Right cardiac atrium (tissue), 5 donors: ENCODE data around the gene DDN. TPM values are rescaled to one million over a fixed set of nuclear protein-coding genes. Genes with fewer than 3 reads are reported as not detected.
A peak's percentile ranks its signal among the peaks of the same experiment; 100 is the strongest.

Experiments
- ATAC-seq, 2 donors: fragments of 200-7000 bp; cut with Tn5 transposase; one replicate each; pipeline versions ENCODE4 v1.8.0 to v1.9.1; 2020; ENCODE audit warnings: moderate library complexity in 2 of 2, mild to moderate bottlenecking in 1 of 2
- DNase-seq, 3 donors: peaks; one replicate each; pipeline ENCODE4 v3.0.0-alpha.2; 2020
- H3K27ac ChIP-seq: one replicate; pipeline ENCODE4 v1.5.1; 2013; ENCODE audit warnings: mild to moderate bottlenecking, low read length, control low read depth, moderate library complexity
- H3K27me3 ChIP-seq: one replicate; pipeline ENCODE4 v1.6.1; 2013; ENCODE audit not compliant: control insufficient read depth, insufficient read depth
- H3K4me1 ChIP-seq: one replicate; pipeline ENCODE4 v1.6.1; 2013; ENCODE audit warnings: low read length; ENCODE audit not compliant: control insufficient read depth, insufficient read depth
- H3K4me3 ChIP-seq: one replicate; pipeline ENCODE4 v1.5.1; 2013; ENCODE audit warnings: low read length, control low read depth
- H3K9me3 ChIP-seq: one replicate; pipeline ENCODE4 v1.6.1; 2013; ENCODE audit warnings: low read length; ENCODE audit not compliant: control insufficient read depth
- WGBS: extraction: QIAGEN DNeasy Blood & Tissue Kit; methylation state at CpG from one replicate; pipeline ENCODE4 v1.1.7; 2013; 5-methylcytosine and 5-hydroxymethylcytosine counted together
- intact Hi-C, 4 donors: fragments of 100-400 bp; cut with DNase I; formaldehyde crosslinking; loops; one replicate each; pipeline versions ENCODE4 v1.11.0 to v1.14.0; 2022 to 2023
- polyA plus RNA-seq: library from polyadenylated mRNA; stranded (reverse); fragments of 200-250 nt; gene quantifications from one replicate; pipeline ENCODE4 v1.2.3, GENCODE V29; 2013
- total RNA-seq, 4 donors: library from RNA; stranded (reverse); fragmentation: NEBNext Ultra II Directional; extraction: Animal tissue kit (Norgen Biotek cat#: 25700); gene quantifications; one replicate each; pipeline ENCODE4 v1.2.1, GENCODE V29; 2021
- donor health status: healthy with polysubstance abuse.
- donor health status: DM: no; HTN: yes; CAD: no.
- donor health status: DM: no; HTN: no; CAD: no.
- donor health status: DM: no; HTN: yes; CAD: no; lungs with severe emphysema.
- donor health status: DM: yes; HTN: yes; CAD: no.

Gene DDN
- total and polyA plus RNA-seq, 5 donors, result 0.42 to 2.8 (median 1.2) TPM

DNA sequence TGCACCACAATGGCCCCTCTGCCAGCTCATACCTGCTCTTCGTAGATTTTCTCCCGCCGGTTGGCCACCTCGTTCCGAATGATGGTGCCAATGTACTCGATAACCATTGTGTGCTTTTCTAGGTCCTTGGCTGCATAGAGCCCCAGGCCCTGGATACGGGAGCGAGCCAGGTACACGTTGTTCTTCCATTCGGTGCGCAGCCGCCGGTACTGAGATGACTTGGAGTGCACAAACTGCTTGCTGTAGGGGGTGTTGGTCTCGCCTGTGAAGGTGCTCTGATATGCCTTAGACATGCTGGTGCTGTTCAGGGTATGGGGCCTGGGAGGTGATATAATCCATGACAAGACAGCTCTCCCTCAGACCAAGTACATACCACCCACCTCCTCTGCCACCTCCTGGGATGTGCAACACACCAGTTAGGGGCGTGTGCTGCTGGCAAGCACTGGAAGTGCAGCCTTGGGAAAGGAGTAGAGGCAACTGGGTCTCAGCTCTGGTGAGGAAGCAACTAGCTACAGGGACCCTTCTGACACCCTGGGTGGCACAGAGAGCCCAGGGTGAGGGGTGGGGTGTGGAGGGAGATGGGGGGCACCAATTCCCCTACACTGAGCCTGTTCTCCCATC is 23.5 kb upstream of the DDN start:
- DNase-seq (no peak), ATAC-seq (no peak)
- Histone ChIP-seq H3K27ac (no peak overlapping the region), H3K27me3 (no peaks in the 10 kb centered on the region), H3K4me1 (peaks cover 2% of the 10 kb centered on the region), H3K4me3 (no peak overlapping the region), H3K9me3 (no peaks in the 10 kb centered on the region)
- intact Hi-C loops, result no loop called here
- 93% methylated on average over 15 of the region's 15 CpGs for WGBS

DNA sequence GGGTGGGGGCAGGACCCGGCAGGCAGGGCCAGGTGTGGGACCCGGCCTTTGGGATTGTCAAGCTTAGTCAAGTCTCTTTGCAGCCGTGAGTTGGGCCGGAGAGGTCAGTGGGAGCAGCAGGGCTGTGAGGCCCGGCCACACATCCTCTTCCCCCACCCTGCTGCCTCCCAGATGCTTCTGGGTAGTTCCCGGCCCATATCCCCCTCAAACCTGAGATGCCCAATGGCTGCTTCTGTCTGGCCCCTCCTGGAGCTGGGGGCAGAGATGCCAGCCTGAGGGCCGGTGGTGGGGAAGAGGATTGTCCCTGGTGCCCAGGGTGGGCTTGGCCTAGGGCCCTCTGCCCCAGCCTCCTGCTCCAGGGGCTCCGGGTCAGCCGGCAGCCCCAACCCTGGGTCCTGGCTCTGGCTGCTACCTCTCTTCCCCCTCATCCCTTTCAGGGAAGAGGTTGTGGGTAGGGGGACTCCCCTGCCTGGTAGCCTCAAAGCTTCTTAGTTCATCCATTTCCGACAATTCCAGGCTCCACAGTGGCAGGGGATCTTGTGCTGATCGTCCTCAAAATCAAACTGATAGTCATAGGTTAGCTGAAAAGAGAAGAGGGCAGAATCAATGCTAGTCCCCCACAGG is 22.2 kb upstream of the DDN start:
- no peak overlapping the region for H3K4me3 ChIP-seq
- no peak for ATAC-seq
- no peak overlapping the region for H3K27ac ChIP-seq
- H3K27me3 ChIP-seq, result no peaks in the 10 kb centered on the region
- intact Hi-C loops, result no loop called here
- DNase-seq, result no peak
- H3K9me3 ChIP-seq, result no peaks in the 10 kb centered on the region
- H3K4me1 ChIP-seq, result peaks cover 2% of the 10 kb centered on the region
- WGBS, result 78% methylated on average over 11 of the region's 11 CpGs

DNA sequence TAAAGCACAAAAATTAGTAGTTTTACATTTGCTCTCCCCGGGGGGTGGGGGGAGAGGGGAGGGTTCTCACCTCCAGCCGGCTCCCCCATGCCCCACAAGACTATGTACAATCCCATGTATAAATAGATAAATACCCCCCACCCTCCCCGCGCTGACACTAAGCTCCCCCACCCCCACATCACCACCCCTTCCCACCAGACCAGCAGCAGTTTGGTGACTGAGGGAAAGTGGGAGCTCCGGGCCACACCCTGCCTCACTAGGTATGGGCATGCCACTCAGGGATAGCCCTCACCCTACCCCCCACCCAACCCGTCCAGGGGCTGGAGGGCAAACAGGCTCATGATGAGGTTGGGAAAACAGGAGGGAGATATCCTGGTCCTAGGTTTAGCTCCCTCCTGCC is 21.3 kb upstream of the DDN start:
- H3K4me3 ChIP-seq, result no peak overlapping the region
- ATAC-seq (no peak), DNase-seq (no peak)
- 83% methylated on average over 6 of the region's 6 CpGs for WGBS
- peaks cover 2% of the 10 kb centered on the region for H3K4me1 ChIP-seq
- no peaks in the 10 kb centered on the region for H3K27me3 ChIP-seq
- no peaks in the 10 kb centered on the region for H3K9me3 ChIP-seq
- H3K27ac ChIP-seq, result no peak overlapping the region
- intact Hi-C loops, result no loop called here

DNA sequence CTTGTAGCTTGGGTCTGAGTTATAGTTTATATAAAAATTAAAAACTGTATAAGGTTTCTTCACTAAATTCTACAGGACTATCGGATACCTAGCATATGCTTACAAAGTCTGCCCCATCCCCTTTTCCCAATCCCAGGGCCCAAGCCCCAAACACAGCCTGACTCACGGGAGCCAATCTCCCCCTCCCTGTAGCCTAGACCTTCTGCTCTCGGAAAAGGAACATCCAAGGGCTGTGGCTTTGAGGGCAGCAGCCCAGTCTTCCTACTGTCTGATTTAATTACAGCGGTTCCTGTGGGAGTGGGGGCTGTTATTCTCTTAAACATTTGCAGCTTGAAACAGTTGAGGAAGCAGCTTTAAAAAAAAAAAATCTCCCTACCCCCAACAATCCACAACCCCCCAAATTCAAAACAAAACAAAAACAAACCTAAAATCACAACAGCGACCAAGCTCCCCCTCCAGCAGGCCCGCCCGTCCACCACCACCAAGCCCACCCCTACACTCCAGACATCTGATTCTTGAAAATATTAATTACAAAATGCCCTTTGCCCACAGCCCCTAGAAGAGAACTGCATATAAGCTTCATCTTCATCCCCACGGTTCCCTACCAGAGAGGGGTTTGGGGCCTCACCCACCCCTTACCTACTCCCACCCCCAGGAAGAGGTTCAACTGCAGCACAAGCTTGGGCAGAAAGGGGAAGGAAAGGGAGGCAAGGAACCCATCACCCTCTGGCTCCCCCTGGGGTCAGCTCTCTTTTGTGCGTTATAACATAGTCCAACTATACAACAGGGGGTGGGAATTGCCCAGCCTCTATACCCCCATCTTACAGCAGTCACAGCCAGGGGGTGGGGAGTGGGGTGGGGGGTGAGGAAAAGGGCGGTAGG is 20.5 kb upstream of the DDN start:
- H3K4me1 ChIP-seq, result peaks cover 3% of the 10 kb centered on the region
- intact Hi-C loops, result no loop called here
- H3K27ac ChIP-seq, result peak overlapping the region; percentile 64
- H3K9me3 ChIP-seq, result no peaks in the 10 kb centered on the region
- no peak for DNase-seq
- no peak for ATAC-seq
- no peaks in the 10 kb centered on the region for H3K27me3 ChIP-seq
- WGBS, result 60% methylated on average over 10 of the region's 10 CpGs
- peak overlapping the region; percentile 78 for H3K4me3 ChIP-seq

DNA sequence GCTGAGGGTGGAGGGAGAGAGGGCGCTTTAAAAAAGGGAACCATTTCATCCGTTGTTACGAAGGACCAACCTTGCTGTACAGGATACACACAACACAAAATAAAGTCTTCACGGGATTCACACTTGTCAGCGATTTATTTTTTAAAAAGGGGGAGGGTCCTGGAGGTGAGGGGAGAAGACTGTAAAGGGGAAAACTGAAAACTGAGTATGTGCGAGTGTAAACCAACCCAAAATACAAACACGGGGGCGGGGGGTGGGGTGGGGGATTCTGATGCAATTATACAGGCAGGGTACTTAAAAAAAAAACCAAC is 19.9 kb upstream of the DDN start:
- no peak for DNase-seq
- ATAC-seq, result peak; percentile 5 to 25
- H3K4me3 ChIP-seq, result peak overlapping the region; percentile 78
- H3K9me3 ChIP-seq, result no peaks in the 10 kb centered on the region
- intact Hi-C loops, result no loop called here
- 5% methylated on average over 8 of the region's 8 CpGs for WGBS
- no peaks in the 10 kb centered on the region for H3K27me3 ChIP-seq
- H3K4me1 ChIP-seq, result peaks cover 6% of the 10 kb centered on the region
- H3K27ac ChIP-seq, result peak overlapping the region; percentile 95

DNA sequence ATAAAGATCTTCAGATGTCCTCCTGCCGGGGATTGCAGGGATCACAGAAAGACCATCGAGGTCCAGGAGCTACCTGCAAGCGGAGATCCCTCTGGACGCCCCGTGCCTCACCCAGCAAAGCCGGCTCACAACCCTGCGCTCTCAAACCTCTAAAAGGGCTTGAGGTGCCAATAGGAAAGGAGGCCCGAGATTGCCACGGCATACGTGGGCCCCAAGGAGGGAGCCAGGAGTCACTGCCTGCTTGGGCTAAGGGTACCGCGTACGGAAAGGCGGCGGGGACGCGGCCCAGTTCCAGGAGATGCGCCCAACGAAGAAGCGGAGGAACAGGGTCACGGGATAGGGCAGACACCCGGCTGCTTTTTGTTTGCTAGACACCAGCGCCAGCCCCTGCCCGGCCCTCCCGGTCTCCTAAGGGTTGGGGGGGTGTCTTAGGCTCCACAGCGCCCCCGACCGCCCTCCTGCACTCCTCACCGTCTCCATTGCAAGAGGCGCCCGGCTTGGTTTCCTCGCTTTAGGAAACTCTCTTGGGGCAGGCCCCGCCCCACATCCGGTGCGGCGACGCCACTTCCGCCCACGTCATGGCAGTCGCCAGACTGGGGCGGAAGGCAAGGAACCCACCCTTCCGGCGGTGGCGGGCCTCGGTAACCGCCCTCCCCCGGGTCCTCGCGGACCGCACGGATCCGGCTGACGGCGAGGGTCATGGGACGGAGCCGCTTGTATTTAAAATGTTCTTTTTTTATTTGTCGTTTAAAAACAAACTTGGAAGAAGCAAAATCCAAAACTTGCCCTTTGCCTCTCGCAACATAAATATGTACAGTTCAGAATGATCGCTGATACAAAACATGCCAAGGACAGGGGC is 19.3 kb upstream of the DDN start, which contains the start of gene PRKAG1:
TSS of gene PRKAG1 (minus strand) at position 516 of the 859 bp plus-strand sequence. CDS start at position 480, 36 bp downstream.
- no peaks in the 10 kb centered on the region for H3K27me3 ChIP-seq
- H3K4me3 ChIP-seq, result peak within 1 kb of the TSS; percentile 78
- ATAC-seq (peak; percentile 95 to 96), DNase-seq (peak; percentile 97 to 98 (median 98))
- peaks cover 6% of the 10 kb centered on the region for H3K4me1 ChIP-seq
- H3K27ac ChIP-seq, result peak within 1 kb of the TSS; percentile 98
- under 1% methylated on average over 59 of the region's 59 CpGs for WGBS
- intact Hi-C loops, result no loop called here
- no peaks in the 10 kb centered on the region for H3K9me3 ChIP-seq

DNA sequence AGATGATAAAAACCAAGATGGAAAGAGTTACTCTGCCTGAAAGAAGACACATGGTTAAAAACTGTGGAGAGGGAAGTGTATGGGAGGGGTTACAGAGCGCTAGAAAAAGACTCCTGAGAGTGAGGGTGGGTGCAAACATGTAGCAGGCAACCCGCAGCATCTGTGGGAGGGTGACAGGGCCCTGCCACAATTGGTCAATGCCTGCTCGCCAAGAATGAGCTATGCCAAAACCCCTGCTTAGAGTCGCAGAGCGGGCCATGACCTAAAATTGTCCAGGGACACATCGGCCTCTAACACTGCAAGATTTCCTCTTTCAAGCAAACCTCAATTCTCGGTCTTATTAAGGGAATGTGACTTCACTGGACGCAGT is 18.7 kb upstream of the DDN start:
- Histone ChIP-seq H3K27ac (peak overlapping the region; percentile 98), H3K27me3 (no peaks in the 10 kb centered on the region), H3K4me1 (peaks cover 6% of the 10 kb centered on the region), H3K4me3 (peak overlapping the region; percentile 78), H3K9me3 (no peaks in the 10 kb centered on the region)
- peak; percentile 38 to 42 for ATAC-seq
- intact Hi-C loops, result no loop called here
- peak in 1 of 3 donors; percentile 56 for DNase-seq
- under 1% methylated on average over 8 of the region's 8 CpGs for WGBS

DNA sequence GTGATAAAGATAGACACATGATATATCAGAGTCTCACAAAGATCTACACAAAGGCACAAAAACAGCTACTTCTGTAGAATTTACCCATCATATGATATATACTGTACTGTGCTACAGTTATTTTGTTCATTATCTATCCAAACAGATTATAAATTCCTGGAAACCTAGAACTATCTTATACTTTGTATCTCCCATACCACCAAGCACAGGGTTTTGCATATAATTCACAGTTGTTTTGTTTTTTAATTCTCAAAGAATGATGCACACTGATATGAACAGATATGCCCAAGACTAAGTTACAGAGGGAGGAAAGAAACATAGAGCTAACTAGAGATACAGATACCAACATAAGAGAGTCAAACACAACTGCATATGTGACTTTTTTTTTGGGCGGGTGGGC is 16.0 kb upstream of the DDN start:
- H3K4me1 ChIP-seq, result peaks cover 6% of the 10 kb centered on the region
- H3K4me3 ChIP-seq, result no peak overlapping the region
- no peak for DNase-seq
- no peak for ATAC-seq
- 90% methylated on average over 1 of the region's 1 CpG for WGBS
- no peaks in the 10 kb centered on the region for H3K27me3 ChIP-seq
- no peaks in the 10 kb centered on the region for H3K9me3 ChIP-seq
- H3K27ac ChIP-seq, result no peak overlapping the region
- intact Hi-C loops, result no loop called here

DNA sequence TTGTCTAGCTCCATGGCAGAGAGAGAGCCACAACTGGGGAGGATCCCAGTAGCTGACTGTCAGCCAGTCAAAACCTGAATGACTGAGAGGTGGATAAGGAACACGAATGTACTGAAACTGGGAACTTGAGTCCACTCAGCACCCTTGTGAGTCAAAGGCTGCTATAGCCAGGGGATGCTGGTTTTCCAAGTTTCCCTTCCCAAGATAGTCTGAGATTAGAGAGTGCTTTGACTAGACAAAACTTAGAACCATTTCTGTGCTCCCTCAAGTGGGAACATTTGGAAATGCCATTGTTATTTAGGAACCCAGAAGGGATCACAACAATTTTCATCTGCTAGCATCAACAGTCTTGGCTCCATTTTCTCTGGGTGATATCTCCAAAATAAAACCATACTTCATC is 15.4 kb upstream of the DDN start:
- Histone ChIP-seq H3K4me3 (no peak overlapping the region), H3K9me3 (no peaks in the 10 kb centered on the region), H3K27ac (peak overlapping the region; percentile 65), H3K4me1 (peaks cover 6% of the 10 kb centered on the region), H3K27me3 (no peaks in the 10 kb centered on the region)
- ATAC-seq, result no peak
- 24% methylated on average over 1 of the region's 1 CpG for WGBS
- no peak for DNase-seq
- intact Hi-C loops, result no loop called here

DNA sequence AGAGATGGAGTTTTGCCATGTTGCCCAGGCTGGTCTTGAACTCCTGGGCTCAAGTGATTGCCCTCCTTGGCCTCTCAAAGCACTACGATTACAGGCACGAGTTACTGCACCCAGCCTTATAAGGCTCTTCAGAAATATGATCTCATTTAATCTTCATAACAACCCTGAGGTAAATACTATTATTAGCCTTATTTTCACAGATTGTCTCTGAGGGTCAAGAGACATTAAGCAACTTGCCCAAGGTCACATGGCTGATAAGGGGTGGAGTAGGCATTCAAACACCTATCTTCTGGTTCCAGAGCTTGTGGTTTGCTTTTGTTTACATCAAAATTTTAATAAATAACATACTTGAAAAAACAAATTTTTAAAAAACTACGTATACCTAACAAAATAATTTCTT is 14.3 kb upstream of the DDN start:
- no peaks in the 10 kb centered on the region for H3K9me3 ChIP-seq
- DNase-seq (no peak), ATAC-seq (no peak)
- H3K27ac ChIP-seq, result no peak overlapping the region
- intact Hi-C loops, result no loop called here
- H3K27me3 ChIP-seq, result no peaks in the 10 kb centered on the region
- no peak overlapping the region for H3K4me3 ChIP-seq
- peaks cover 6% of the 10 kb centered on the region for H3K4me1 ChIP-seq
- WGBS, result 82% methylated on average over 3 of the region's 3 CpGs
